SJCRH30 (cell line): Measurements from ENCODE around the gene GRIA1. TPM values are rescaled to one million over a fixed set of nuclear protein-coding genes. Genes with fewer than 3 reads are reported as not detected.

Experiments used
- DNase-seq, 2 experiments: peaks; one replicate each; pipeline ENCODE4 v3.0.0-alpha.2; 2015 to 2020
- H3K27ac ChIP-seq: fragments of 250-450 bp; sonication (Bioruptor Pico); 2 replicates; pipeline ENCODE4 v1.5.1; 2020; ENCODE audit warnings: mild to moderate bottlenecking, moderate library complexity
- H3K27me3 ChIP-seq: fragments of 250-450 bp; sonication (Bioruptor Pico); 2 replicates; pipeline ENCODE4 v1.5.1; 2020; ENCODE audit warnings: mild to moderate bottlenecking, moderate library complexity
- H3K36me3 ChIP-seq: fragments of 250-450 bp; sonication (Bioruptor Pico); 2 replicates; pipeline ENCODE4 v1.5.1; 2020; ENCODE audit warnings: mild to moderate bottlenecking, moderate library complexity
- H3K4me1 ChIP-seq: fragments of 250-450 bp; sonication (Bioruptor Pico); 2 replicates; pipeline ENCODE4 v1.5.1; 2020; ENCODE audit warnings: mild to moderate bottlenecking, moderate library complexity
- H3K4me3 ChIP-seq: fragments of 250-450 bp; sonication (Bioruptor Pico); 2 replicates; pipeline ENCODE4 v1.5.1; 2020; ENCODE audit warnings: mild to moderate bottlenecking, moderate library complexity
- H3K9me3 ChIP-seq: fragments of 250-450 bp; sonication (Bioruptor Pico); replicated peaks from 2 replicates; pipeline ENCODE4 v1.5.1; 2020; ENCODE audit warnings: mild to moderate bottlenecking, moderate library complexity
- total RNA-seq: library from RNA; depleted of rRNA; stranded (reverse); fragments of >200 nt; shearing (Covaris generic); gene quantifications from 2 replicates; pipeline ENCODE4 v1.2.3, GENCODE V29; 2014

Gene GRIA1
- total RNA-seq, 1 experiment from 2014 or later = not detected

GRCh38 chr5:153551537-153552079 lies 61.1 kb downstream of the GRIA1 start:
- H3K4me1 ChIP-seq = no peaks in the 10 kb centered on the region
- H3K4me3 ChIP-seq = no peak overlapping the region
- no peaks in the 10 kb centered on the region for H3K9me3 ChIP-seq
- no peak overlapping the region for H3K27ac ChIP-seq
- H3K36me3 ChIP-seq = no peaks in the 10 kb centered on the region
- no peaks in the 10 kb centered on the region; the same call in 1 of the 2 replicates for H3K27me3 ChIP-seq
- DNase-seq = peak in 1 of 2 experiments; percentile 6

GRCh38 chr5:153552886-153553285 lies 62.4 kb downstream of the GRIA1 start:
- Histone ChIP-seq H3K27me3 (no peaks in the 10 kb centered on the region; the same call in 1 of the 2 replicates), H3K36me3 (no peaks in the 10 kb centered on the region), H3K4me1 (no peaks in the 10 kb centered on the region), H3K9me3 (no peaks in the 10 kb centered on the region), H3K4me3 (no peak overlapping the region), H3K27ac (no peak overlapping the region)
- DNase-seq = no peak

DNA sequence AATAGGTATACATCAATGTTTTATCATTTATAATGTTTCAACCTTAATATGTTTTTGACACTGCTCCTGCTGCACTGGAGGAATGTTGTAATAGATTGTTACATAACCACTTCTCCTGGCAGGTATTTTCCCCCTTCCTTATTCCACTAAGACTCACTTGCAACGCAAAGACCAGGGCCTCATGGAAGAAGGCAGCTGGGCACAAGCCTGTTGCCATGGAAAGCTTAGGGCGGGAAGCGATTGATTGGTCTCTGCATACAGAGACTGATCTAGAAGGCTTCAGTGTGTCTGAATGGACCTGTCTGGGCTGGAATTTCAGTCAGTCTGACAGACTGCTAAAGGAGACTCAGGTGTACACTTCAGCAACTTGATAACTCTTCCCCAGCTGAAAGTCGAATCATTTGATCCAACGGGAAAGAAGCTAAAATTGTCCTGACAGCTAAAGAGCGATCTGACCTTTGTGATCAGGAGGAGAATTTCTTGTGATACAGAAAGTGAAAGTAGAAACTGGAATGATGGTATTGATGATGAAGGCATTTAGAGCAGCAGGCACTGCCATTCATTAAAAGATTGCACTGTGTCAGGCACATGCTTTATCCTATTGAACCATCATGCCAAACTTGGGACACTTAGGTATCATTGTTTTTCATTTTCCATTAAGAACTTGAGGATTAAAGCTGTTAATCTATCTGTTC lies 65.1 kb downstream of the GRIA1 start:
- Histone ChIP-seq H3K36me3 (no peaks in the 10 kb centered on the region), H3K27ac (no peak overlapping the region), H3K4me3 (no peak overlapping the region), H3K9me3 (no peaks in the 10 kb centered on the region), H3K27me3 (no peaks in the 10 kb centered on the region; the same call in 1 of the 2 replicates), H3K4me1 (no peaks in the 10 kb centered on the region)
- DNase-seq = no peak

GRCh38 chr5:153558957-153559356 lies 68.5 kb downstream of the GRIA1 start:
- Histone ChIP-seq H3K27me3 (no peaks in the 10 kb centered on the region; the same call in 1 of the 2 replicates), H3K4me1 (no peaks in the 10 kb centered on the region), H3K27ac (no peak overlapping the region), H3K36me3 (no peaks in the 10 kb centered on the region), H3K9me3 (no peaks in the 10 kb centered on the region), H3K4me3 (no peak overlapping the region)
- DNase-seq = no peak

GRCh38 chr5:153559926-153560325 lies 69.5 kb downstream of the GRIA1 start:
- no peaks in the 10 kb centered on the region for H3K9me3 ChIP-seq
- H3K4me1 ChIP-seq = no peaks in the 10 kb centered on the region
- H3K4me3 ChIP-seq = no peak overlapping the region
- no peak overlapping the region for H3K27ac ChIP-seq
- no peaks in the 10 kb centered on the region for H3K36me3 ChIP-seq
- no peaks in the 10 kb centered on the region; the same call in 1 of the 2 replicates for H3K27me3 ChIP-seq
- no peak for DNase-seq

DNA sequence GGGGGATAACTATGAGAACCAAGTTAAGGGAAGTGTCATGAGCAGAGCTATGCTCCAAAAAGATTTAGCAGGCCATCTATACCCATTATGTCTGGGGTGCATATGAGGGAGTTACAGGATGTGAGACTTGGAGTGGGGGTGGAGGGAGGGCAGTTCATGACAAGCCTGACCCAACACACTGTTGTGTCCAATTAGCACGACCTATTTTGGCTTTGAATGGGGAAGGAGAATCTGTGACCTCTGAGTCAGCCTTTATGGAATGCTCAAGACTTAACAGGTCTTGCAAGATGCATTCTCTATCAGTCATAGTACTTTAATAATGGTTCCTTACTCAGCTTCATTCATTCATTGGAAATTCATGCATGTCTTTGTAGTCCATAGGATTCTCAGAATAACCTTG lies 71.7 kb downstream of the GRIA1 start:
- DNase-seq = no peak
- Histone ChIP-seq H3K9me3 (no peaks in the 10 kb centered on the region; the same call in 1 of the 2 replicates), H3K27ac (no peak overlapping the region), H3K27me3 (no peaks in the 10 kb centered on the region), H3K4me3 (no peak overlapping the region), H3K36me3 (no peaks in the 10 kb centered on the region), H3K4me1 (no peaks in the 10 kb centered on the region)

DNA sequence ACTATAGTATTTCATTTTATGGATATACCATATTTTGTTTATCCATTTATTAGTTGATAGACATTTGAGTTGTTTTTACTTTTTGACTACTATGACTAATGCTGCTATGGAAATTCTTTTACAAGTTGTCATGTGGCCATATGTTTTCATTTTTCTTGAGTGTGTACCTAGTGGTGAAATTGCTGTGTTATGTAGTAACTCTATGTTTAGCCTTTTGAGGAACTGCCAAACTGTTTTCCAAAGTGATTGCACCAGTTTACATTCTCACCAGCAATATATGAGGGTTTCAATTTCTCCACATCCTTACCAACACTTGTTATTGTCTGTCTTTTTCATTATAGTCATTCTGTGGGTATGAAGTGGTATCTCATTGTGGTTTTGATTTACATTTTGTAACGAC lies 75.4 kb downstream of the GRIA1 start:
- Histone ChIP-seq H3K36me3 (no peaks in the 10 kb centered on the region), H3K4me3 (no peak overlapping the region)
- no peak for DNase-seq

GRCh38 chr5:153569036-153569435 lies 78.6 kb downstream of the GRIA1 start:
- Histone ChIP-seq H3K27ac (no peak overlapping the region), H3K9me3 (no peaks in the 10 kb centered on the region; the same call in 1 of the 2 replicates), H3K27me3 (no peaks in the 10 kb centered on the region), H3K4me1 (no peaks in the 10 kb centered on the region), H3K4me3 (no peak overlapping the region), H3K36me3 (no peaks in the 10 kb centered on the region)
- DNase-seq = no peak

More for the DNA sequence above, 75.4 kb downstream of the GRIA1 start:
- H3K27me3 ChIP-seq = no peaks in the 10 kb centered on the region
- no peak overlapping the region for H3K27ac ChIP-seq
- H3K9me3 ChIP-seq = no peaks in the 10 kb centered on the region; the same call in 1 of the 2 replicates
- H3K4me1 ChIP-seq = no peaks in the 10 kb centered on the region

- Histone ChIP-seq H3K27ac (no peak overlapping the region), H3K27me3 (no peaks in the 10 kb centered on the region), H3K4me1 (no peaks in the 10 kb centered on the region), H3K9me3 (no peaks in the 10 kb centered on the region), H3K36me3 (no peaks in the 10 kb centered on the region), H3K4me3 (no peak overlapping the region)
- no peak for DNase-seq
These were observed 80.7 kb downstream of the GRIA1 start for GRCh38 chr5:153571162-153571561.

- Histone ChIP-seq H3K27ac (no peak overlapping the region), H3K4me1 (no peaks in the 10 kb centered on the region), H3K36me3 (no peaks in the 10 kb centered on the region), H3K9me3 (no peaks in the 10 kb centered on the region), H3K4me3 (no peak overlapping the region), H3K27me3 (no peaks in the 10 kb centered on the region)
- no peak for DNase-seq
These were observed 82.1 kb downstream of the GRIA1 start for GRCh38 chr5:153572411-153573145.

DNA sequence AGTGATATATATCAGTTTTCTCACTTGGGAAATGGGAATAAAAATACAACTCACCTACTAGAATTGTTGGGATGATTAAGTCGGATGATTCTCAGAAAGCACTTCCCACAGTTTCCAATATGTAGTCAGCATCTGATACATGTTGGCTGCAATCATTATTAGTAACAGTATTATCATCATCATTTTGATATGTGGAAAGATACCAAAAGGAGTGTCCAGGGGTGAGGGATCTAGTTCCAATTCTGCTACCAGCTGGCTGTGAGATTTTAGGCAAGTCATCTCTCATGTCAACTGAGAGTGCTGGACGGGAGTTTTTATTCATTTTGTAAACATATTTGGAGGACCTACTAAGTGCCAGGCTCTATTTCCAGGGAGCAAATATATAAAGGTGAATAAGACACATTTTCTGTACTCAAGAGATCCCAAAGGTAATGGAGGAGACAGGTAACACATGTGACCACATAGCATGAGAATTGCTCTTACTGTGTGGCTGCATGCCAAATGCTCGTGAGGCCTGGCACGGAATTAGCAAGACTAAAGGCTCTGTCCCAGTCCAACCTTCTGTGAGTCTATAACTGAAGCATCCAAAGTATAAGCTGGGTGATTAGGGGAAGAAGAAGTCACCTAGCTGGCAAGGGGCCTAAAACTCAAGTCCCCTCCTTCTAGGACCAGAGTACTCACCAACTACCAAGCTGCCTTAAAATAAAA lies 83.0 kb downstream of the GRIA1 start:
- Histone ChIP-seq H3K36me3 (no peaks in the 10 kb centered on the region), H3K9me3 (no peaks in the 10 kb centered on the region), H3K27me3 (no peaks in the 10 kb centered on the region), H3K4me3 (no peak overlapping the region), H3K27ac (no peak overlapping the region), H3K4me1 (no peaks in the 10 kb centered on the region)
- DNase-seq = no peak

GRCh38 chr5:153584126-153584959 lies 93.9 kb downstream of the GRIA1 start:
- DNase-seq = no peak
- Histone ChIP-seq H3K4me1 (no peaks in the 10 kb centered on the region), H3K27me3 (no peaks in the 10 kb centered on the region), H3K4me3 (no peak overlapping the region), H3K9me3 (no peaks in the 10 kb centered on the region), H3K36me3 (no peaks in the 10 kb centered on the region), H3K27ac (no peak overlapping the region)

GRCh38 chr5:153584960-153585359 lies 94.5 kb downstream of the GRIA1 start:
- H3K27ac ChIP-seq = no peak overlapping the region
- DNase-seq = no peak
- H3K4me1 ChIP-seq = no peaks in the 10 kb centered on the region
- no peaks in the 10 kb centered on the region for H3K9me3 ChIP-seq
- H3K36me3 ChIP-seq = no peaks in the 10 kb centered on the region
- H3K4me3 ChIP-seq = no peak overlapping the region
- no peaks in the 10 kb centered on the region for H3K27me3 ChIP-seq

DNA sequence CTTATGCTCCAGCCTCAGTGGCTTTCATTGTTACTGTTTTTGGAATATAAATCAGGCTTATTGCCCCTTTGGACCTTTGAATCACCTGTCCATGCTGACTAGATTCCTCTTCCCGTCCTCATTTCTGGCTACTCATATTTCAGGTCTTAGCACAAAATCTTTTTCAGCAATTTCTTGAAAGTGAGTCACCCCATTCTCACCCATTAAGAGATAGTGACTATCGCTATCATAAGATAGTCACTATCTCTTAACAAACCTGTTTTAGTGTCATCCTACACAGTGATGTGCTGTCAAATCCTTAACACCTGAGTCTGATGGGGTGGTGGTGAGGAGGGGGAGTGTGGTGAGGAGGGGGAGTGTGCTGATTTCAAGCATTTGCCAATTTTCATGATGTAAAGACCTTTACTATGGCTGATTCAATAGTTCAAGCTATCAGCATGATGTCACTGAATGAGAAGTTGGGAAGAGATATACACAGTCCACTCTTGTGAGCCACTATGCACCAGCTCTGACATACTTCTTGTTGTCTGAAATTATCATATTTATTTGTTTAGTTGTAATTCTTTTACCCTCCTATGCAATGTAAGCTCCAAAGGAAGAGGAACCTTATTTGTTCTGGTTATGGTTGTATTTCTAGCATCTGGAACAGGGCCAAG lies 95.3 kb downstream of the GRIA1 start:
- no peaks in the 10 kb centered on the region for H3K4me1 ChIP-seq
- no peak for DNase-seq
- H3K36me3 ChIP-seq = no peaks in the 10 kb centered on the region
- H3K27ac ChIP-seq = no peak overlapping the region
- no peak overlapping the region for H3K4me3 ChIP-seq
- H3K9me3 ChIP-seq = no peaks in the 10 kb centered on the region
- no peaks in the 10 kb centered on the region for H3K27me3 ChIP-seq
